Nephron progenitor cell (in vitro differentiated cells): ENCODE data around the gene NAT8.
"Not testable (repeated sequence)": the region's sequence is repeated elsewhere in the genome, so short reads cannot be mapped to it uniquely, and the experiment has no call there.

Source experiments
- DNase-seq: peaks from one replicate; pipeline ENCODE4 v3.0.0; 2021
- H3K27ac Mint-ChIP-seq: 2 replicates; pipeline ENCODE4 v1.8.0; 2021; ENCODE audit warnings: mild to moderate bottlenecking, moderate library complexity, mixed read lengths
- H3K27me3 Mint-ChIP-seq: 2 replicates; pipeline ENCODE4 v1.8.0; 2021; ENCODE audit warnings: mild to moderate bottlenecking, low read depth, mixed read lengths; ENCODE audit not compliant: poor library complexity
- H3K36me3 Mint-ChIP-seq: 2 replicates; pipeline ENCODE4 v1.8.0; 2021; ENCODE audit warnings: low read depth, mixed read lengths
- H3K4me1 Mint-ChIP-seq: 2 replicates; pipeline ENCODE4 v1.8.0; 2021; ENCODE audit warnings: mixed read lengths
- H3K4me3 Mint-ChIP-seq: 2 replicates; pipeline ENCODE4 v1.8.0; 2021; ENCODE audit warnings: mild to moderate bottlenecking, moderate library complexity, mixed read lengths
- H3K9me3 Mint-ChIP-seq: 2 replicates; pipeline ENCODE4 v1.8.0; 2021; ENCODE audit warnings: mild to moderate bottlenecking, moderate library complexity, mixed read lengths
- TF ChIP-seq, protein P1 (sequence below): fragments of 200-600 bp; sonication (generic); IDR thresholded peaks from 2 replicates; pipeline ENCODE4 v1.5.0; 2021; ENCODE audit warnings: antibody characterized with exemption

The NAT8 gene, protein sequence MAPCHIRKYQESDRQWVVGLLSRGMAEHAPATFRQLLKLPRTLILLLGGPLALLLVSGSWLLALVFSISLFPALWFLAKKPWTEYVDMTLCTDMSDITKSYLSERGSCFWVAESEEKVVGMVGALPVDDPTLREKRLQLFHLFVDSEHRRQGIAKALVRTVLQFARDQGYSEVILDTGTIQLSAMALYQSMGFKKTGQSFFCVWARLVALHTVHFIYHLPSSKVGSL

DNA sequence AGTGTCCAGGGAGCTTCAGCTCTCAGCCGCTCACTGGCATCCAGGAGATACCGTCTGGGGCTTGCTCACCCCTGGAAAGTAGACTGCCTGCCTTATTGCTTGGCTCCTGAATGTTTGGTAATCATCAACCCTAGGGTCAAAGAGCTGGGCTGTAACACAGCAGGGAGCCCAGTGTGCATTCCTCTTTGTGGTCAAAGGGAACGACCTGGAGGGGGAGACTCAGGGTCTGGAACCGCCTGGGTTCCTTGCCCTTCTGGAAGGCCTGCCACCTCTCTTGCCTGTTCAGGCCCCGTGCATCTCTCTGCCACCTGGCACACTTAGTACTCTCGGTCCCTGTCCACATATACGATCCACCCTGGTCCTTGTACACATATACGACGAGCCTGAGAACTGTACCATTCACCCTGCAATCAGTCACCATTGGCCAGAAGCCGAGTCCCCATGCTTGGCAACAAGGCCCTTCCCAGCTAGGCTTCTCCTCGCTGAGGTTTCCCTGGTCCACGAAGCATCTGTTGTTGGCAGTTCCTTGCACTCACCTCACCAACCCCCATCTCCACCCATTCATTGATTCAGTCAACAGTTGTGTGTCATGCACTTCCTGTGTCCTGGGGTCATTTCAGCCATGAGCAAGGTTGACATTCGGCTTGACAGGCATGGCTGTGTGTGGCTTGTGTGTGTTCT lies at the start of gene NAT8:
Gene NAT8 (minus strand): TSS at position 85 of the 681 bp plus-strand sequence. CDS start 794 bp downstream, outside the sequence.
- Mint-ChIP-seq H3K4me1 (peaks cover 8% of the 10 kb centered on the region), H3K4me3 (no peak within 1 kb of the TSS), H3K9me3 (peaks cover 41% of the 10 kb centered on the region), H3K27me3 (peaks cover 41% of the 10 kb centered on the region), H3K36me3 (peaks cover 8% of the 10 kb centered on the region), H3K27ac (no peak within 1 kb of the TSS)
- DNase-seq = no peak
- TF ChIP-seq, protein P1, sequence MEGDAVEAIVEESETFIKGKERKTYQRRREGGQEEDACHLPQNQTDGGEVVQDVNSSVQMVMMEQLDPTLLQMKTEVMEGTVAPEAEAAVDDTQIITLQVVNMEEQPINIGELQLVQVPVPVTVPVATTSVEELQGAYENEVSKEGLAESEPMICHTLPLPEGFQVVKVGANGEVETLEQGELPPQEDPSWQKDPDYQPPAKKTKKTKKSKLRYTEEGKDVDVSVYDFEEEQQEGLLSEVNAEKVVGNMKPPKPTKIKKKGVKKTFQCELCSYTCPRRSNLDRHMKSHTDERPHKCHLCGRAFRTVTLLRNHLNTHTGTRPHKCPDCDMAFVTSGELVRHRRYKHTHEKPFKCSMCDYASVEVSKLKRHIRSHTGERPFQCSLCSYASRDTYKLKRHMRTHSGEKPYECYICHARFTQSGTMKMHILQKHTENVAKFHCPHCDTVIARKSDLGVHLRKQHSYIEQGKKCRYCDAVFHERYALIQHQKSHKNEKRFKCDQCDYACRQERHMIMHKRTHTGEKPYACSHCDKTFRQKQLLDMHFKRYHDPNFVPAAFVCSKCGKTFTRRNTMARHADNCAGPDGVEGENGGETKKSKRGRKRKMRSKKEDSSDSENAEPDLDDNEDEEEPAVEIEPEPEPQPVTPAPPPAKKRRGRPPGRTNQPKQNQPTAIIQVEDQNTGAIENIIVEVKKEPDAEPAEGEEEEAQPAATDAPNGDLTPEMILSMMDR = no peak

DNA sequence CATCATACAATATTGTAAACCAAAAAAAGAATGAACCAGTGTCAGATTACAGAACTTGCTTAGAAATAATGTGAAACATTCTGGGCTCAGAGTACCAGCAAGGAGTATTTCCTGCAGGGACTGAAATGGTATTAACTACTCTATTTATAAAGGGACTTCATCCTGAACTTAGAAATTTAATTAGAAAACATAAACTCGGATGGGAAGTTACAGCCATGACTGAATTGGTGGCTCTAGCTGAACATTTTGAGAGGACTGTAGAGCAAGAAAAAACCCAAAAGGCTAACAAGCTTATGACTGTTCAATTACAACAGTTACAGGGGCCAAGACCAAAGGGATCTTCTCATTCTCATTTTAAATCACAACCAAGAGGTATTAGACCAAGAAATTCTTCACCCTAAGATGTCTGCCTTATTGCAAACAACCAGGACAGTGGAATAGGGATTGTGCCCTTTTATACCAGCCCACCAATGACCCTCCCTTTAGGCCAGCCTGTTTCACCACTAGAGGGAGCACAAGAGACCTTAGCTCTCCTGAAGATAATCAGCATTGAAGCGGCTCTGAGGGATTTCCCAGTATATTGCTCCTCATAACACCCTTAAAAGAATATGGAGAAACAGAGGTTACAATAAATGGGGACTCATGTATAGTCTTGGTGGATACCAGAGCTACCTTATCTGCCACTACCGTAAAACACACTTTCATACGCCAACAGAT lies 48.3 kb upstream of the NAT8 start:
- not testable (repeated sequence) for H3K36me3 Mint-ChIP-seq, H3K27ac Mint-ChIP-seq, H3K4me1 Mint-ChIP-seq, H3K4me3 Mint-ChIP-seq
- peaks cover 30% of the 10 kb centered on the region for H3K27me3 Mint-ChIP-seq
- peak; percentile 18 for DNase-seq
- TF ChIP-seq, protein P1 = peak; percentile 62
- H3K9me3 Mint-ChIP-seq = peaks cover 16% of the 10 kb centered on the region

DNA sequence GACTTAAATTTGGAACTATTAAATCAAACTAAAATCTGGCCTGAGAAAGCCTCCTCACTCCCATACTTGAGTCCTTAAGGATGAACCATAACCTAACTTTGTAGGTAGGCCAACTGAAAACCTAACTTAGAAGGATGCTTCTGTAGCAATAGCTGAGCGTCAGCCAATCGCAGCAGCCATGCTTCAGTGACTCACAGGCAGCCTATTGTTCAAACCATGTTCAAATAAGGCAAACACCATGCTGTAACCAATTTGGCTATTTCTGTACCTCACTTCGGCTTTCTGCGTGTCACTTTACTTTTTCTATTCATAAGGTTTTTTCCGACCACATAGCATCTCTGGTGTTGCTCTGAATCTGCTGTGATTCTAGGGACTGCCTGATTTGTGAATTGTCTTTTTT lies 46.3 kb upstream of the NAT8 start:
- not testable (repeated sequence) for H3K27ac Mint-ChIP-seq, DNase-seq, H3K36me3 Mint-ChIP-seq, H3K4me1 Mint-ChIP-seq, H3K4me3 Mint-ChIP-seq
- Mint-ChIP-seq H3K27me3 (peaks cover 34% of the 10 kb centered on the region), H3K9me3 (peaks cover 16% of the 10 kb centered on the region)

DNA sequence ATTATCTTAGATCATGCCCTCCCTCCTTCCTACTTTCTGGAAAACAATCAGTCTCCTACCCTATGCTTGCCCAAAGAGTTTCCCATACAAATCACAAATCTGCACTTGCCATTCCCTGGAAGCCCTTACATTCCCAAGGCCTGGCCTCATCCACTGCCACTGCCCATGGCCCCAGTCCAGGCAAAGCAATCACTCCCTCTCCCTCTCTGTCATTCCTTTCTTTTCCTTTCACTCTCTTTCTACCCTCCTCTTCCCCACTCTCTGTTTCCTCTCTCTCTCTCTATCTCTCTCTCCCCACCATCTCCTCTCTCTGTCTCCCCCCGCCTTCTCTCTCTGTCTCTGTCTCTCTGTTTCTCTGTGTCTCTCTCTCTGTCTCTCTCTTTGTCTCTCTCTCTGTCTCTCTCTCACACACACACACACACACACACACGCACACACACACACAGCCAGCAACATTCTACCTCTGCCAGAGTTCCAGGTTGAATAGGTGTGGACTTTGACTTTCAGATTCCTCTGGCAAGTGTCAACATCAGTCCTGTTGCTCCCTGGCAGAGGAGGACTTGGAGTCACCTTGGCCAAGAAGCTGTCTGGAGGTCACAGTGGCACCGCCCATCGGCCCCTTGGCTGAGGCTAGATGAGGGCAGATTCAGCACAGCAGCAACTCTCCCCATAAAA lies 43.7 kb upstream of the NAT8 start:
- H3K36me3 Mint-ChIP-seq = no peaks in the 10 kb centered on the region
- peaks cover 41% of the 10 kb centered on the region for H3K27me3 Mint-ChIP-seq
- no peak overlapping the region for H3K27ac Mint-ChIP-seq
- no peak for DNase-seq
- no peak overlapping the region for H3K4me3 Mint-ChIP-seq
- TF ChIP-seq, protein P1 = no peak
- no peaks in the 10 kb centered on the region for H3K4me1 Mint-ChIP-seq
- H3K9me3 Mint-ChIP-seq = peaks cover 16% of the 10 kb centered on the region

DNA sequence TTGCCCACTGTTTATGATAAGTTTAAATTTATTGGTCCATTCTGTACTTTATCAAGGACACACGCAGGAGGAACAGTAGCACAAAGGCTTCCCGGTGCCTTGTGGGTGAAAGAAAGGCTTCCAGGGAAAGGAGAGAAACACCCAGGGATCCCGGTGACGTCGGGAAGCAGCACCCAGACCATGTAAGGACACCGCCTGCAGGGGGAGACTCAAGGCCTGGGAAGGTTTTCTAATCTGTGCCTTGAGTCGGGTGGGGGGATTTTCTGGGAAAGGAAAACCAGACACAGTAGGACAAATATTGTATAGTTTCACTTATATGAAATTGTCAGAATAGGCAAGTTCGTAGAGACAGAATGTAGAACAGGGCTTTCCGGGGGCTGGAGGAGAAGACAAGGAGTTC lies 42.7 kb upstream of the NAT8 start:
- H3K4me3 Mint-ChIP-seq, H3K27ac Mint-ChIP-seq, H3K36me3 Mint-ChIP-seq, H3K4me1 Mint-ChIP-seq, DNase-seq: not testable (repeated sequence)
- Mint-ChIP-seq H3K9me3 (peaks cover 16% of the 10 kb centered on the region), H3K27me3 (peaks cover 41% of the 10 kb centered on the region)

DNA sequence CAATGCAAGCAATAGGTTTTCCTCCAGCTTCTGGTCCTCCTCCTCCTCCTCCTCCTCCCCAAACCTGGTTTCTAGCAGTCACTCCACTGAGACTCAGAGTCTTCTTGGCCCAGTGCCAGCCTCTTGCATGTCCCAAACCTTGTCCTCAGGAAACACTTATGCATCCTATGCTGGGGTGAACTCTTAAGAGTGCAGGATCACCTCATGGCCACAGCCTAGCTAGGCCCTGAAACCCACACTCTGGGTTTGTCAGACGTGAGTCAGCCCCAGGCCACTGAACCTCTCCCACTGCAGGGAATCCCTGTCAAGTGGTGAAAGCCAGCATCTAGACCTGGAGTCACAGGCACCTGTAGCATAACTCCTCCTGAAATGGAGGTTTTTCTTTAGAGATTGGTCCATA lies 42.1 kb upstream of the NAT8 start:
- not testable (repeated sequence) for H3K36me3 Mint-ChIP-seq, H3K4me3 Mint-ChIP-seq, DNase-seq, H3K4me1 Mint-ChIP-seq, H3K27ac Mint-ChIP-seq
- peaks cover 41% of the 10 kb centered on the region for H3K27me3 Mint-ChIP-seq
- H3K9me3 Mint-ChIP-seq = peaks cover 13% of the 10 kb centered on the region

DNA sequence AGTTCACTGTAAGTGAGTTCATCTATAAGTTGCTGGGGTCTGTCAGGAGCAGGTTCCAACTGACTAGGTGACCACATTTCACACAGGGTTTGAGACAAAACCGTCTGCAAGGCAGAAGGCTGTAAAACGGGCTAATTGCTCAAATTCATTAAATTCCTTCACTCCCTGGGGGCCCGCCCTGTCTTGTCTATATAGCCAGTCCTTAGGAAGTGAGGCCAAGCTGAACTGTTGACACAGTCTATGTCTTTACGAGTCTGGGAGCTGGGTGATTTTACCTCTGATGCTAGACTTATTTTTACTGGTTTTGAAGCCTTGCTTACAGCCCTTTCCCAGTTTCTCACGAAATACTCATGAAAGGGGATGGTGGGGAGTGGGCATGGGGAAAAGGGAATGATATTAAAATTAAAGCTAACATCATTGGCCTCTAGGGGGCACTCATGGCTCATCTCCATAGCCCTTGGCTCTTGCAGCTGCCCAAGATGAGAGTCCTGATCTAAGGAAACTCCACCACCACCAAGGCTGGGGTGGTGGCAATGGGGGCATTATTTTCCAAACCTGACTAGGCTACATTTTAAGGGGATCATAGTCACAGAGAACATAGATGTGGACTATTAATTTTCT lies 37.8 kb upstream of the NAT8 start:
- H3K4me3 Mint-ChIP-seq, H3K36me3 Mint-ChIP-seq: not testable (repeated sequence)
- Mint-ChIP-seq H3K27me3 (peaks cover 24% of the 10 kb centered on the region), H3K27ac (peak overlapping the region; percentile 7), H3K9me3 (peaks cover 17% of the 10 kb centered on the region), H3K4me1 (peaks cover 10% of the 10 kb centered on the region)
- TF ChIP-seq, protein P1 = peak; percentile 63
- peak; percentile 53 for DNase-seq

DNA sequence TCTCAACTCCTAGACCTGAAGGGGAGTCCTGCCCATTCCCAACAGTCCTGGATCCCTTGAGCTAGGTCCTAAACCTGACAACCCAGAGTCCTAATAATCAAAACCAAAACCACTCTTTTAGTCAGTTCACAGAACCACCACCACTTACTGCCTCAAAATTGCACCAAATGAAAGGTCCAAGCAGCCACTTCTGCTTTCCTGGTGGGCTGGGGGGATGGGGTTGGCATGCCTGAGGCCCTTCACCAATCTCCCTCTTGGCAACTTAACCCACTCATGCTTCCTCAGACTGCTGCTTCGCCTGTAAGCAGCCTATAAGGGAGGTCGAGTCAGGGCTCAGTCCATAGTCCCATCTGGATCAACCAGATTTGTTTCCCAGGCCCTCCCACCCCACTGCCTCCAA lies 37.0 kb upstream of the NAT8 start:
- H3K27ac Mint-ChIP-seq = peak overlapping the region; percentile 7
- H3K4me1 Mint-ChIP-seq = peaks cover 10% of the 10 kb centered on the region
- peaks cover 22% of the 10 kb centered on the region for H3K27me3 Mint-ChIP-seq
- not testable (repeated sequence) for H3K36me3 Mint-ChIP-seq, DNase-seq, H3K4me3 Mint-ChIP-seq
- H3K9me3 Mint-ChIP-seq = peaks cover 17% of the 10 kb centered on the region

DNA sequence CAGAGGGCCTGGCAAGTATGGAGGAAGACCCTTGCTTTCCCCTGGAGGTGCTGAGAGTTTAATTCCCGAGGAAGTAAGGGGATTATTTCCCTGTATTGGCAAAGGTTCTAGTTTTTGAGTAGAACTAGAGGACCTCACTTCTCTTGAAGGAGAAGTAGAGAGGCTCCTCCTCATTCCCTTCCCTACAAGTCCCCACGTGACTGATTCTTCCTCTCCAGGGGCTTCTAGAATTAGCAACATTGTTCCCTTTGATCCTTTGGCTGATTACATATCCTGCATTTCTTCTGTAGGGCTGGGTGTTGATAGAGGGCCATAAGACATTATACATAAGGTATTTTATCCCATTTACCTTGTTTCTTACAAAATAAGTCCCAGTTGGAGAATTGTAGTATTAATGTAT lies 35.8 kb upstream of the NAT8 start:
- H3K9me3 Mint-ChIP-seq = peaks cover 17% of the 10 kb centered on the region
- H3K27ac Mint-ChIP-seq, H3K36me3 Mint-ChIP-seq, DNase-seq, H3K4me3 Mint-ChIP-seq: not testable (repeated sequence)
- peaks cover 19% of the 10 kb centered on the region for H3K27me3 Mint-ChIP-seq
- peaks cover 10% of the 10 kb centered on the region for H3K4me1 Mint-ChIP-seq
